Activated CD8-positive, alpha-beta memory T cell treated with anti-CD3 and anti-CD28 coated beads for 24 hours (primary cell): Measurements from ENCODE around the gene HID1.
A peak's percentile ranks its signal among the peaks of the same experiment; 100 is the strongest.

ENCODE experiments used
- DNase-seq: peaks from one replicate; pipeline ENCODE4 v3.0.0-alpha.2; 2020

Gene HID1

DNA sequence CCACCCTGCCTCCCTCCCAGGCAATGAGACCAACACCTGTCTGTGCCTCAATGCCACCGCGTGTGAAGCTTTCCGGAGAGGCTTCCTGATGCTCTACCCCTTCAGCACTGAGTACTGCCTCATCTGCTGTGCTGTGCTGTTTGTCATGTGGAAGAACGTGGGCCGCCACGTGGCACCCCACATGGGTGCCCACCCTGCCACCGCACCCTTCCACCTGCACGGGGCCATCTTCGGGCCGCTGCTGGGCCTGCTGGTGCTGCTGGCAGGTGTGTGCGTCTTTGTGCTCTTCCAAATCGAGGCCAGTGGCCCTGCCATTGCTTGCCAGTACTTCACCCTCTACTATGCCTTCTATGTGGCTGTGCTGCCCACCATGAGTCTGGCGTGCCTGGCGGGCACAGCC is 25.9 kb downstream of the HID1 start:
- DNase-seq: no peak

DNA sequence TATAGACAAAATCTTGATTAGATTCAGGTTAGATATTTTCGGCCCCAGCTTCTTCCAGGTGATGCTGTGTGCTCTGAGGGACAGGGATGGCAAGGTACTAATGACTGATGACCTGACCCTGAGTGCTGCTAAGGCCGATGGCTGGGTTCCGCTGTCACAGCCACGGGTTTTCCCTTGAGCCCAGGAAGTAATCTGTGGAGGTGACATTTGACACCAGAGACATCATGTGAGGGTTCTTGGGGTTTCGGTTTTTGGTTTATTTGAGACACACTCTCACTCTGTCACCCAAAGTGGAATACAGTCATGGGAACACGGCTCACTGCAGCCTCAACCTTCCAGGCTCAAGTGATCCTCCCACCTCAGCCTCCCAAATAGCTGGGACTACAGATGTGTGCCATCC is 27.0 kb downstream of the HID1 start:
- no peak for DNase-seq

DNA sequence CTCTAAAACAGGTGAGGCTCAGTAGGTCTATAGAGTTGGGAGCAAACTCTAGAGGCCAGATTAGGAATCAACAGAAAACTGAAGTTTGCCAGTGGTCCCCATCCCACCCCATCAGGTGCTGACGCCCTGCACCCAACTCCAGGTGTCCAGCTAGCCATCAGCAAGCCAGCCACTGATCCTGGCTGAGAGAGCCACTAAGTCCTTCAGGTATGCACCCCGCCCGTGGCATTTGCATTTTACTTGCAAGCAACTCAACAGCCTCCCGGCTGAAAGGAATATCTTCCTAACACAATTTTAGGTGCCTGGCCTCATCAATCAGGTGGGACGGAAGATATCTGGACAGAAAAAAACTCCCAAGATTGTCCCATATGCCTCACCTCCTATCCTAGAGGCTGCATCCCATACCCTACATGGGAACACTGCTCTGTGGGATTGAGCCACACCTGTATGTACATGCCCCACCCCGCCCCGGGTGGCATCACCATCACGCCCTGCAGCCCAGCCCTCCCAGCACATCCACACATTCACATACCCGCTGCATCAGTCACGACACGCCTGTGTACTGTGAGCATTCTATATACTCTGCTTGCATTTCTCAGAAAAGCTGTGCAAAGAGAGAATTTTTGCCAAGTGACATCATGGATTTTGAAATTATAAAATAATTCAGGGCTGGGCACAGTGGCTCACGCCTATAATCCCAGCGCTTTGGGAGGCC is 28.6 kb downstream of the HID1 start:
- DNase-seq: no peak

DNA sequence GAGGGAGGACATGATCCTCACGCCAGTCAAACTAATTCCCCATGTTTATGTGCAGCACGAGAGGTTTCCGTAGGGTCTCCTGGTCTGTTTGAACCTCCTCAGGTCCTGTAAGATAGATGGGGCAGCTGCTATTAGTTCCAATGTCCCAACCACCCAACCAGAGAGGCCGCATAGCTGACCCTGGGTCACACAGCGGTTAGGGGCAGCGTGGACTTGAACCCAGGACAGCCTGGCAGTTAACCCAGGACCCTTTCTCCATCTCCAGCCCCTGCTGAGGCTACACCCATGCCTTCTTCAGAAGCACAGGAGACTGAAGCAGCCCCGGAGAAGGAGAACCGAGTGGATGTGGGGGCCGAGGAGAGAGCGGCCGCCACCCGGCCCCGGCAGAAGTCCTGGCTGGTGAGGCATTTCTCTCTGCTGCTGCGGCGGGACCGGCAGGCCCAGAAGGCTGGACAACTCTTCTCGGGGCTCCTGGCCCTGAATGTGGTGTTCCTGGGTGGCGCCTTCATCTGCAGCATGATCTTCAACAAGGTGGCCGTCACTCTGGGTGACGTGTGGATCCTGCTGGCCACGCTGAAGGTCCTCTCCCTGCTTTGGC is 31.3 kb downstream of the HID1 start:
- DNase-seq: no peak

DNA sequence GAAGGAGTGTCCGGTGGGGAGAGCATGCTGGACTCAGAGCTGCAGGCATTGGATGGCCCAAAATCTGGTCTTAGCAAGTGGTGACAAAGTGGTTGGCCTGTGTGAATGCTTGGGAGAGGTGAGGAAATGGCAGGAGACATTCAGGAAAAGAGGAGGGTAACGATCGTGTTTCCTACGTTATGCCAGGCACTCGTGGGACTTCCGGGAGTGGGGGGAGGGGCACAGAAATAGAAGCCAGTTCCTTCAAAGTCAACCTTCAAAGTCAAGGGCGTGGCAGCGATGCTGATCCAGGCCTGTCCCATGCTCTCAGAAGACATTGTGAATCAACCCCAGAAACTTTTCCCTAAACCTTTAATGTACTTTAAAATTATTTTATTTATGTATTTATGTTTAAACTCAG is 33.0 kb downstream of the HID1 start:
- no peak for DNase-seq

DNA sequence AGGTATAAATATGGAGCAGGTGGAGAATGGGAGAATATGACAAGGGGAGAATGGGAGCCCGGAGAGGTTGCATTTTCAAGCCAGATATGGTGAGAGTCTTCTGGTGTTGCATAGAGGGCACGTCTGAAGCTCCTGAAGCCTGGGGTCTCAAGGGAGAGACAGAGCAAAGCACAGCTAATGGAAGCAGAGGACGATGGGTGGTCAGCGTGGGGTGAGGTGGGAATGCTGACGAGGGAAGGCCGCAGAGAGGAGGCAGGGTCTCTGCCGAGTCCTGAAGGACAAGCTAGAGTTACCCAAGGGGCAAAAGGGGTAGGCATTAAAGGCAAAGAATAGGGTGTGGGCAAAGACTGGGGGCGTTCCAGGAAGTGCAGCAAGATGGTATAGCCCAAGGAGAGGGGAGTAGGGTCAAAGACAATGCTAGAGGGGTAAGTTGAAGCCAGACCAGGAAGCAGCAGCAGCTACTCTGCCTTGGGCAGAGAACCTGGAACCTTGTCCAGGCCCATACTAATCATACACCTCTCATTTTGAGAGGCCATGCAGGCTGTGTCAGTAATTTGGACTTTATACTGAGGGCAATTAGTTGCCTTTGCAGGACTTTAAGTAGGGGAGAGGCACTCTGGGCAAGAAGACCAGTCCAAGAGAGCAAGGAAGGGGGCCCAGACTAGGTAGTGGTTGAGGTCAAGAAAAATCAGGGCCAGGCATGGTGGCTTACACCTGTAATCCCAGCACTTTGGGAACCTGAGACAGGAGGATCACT is 34.2 kb downstream of the HID1 start:
- no peak for DNase-seq

DNA sequence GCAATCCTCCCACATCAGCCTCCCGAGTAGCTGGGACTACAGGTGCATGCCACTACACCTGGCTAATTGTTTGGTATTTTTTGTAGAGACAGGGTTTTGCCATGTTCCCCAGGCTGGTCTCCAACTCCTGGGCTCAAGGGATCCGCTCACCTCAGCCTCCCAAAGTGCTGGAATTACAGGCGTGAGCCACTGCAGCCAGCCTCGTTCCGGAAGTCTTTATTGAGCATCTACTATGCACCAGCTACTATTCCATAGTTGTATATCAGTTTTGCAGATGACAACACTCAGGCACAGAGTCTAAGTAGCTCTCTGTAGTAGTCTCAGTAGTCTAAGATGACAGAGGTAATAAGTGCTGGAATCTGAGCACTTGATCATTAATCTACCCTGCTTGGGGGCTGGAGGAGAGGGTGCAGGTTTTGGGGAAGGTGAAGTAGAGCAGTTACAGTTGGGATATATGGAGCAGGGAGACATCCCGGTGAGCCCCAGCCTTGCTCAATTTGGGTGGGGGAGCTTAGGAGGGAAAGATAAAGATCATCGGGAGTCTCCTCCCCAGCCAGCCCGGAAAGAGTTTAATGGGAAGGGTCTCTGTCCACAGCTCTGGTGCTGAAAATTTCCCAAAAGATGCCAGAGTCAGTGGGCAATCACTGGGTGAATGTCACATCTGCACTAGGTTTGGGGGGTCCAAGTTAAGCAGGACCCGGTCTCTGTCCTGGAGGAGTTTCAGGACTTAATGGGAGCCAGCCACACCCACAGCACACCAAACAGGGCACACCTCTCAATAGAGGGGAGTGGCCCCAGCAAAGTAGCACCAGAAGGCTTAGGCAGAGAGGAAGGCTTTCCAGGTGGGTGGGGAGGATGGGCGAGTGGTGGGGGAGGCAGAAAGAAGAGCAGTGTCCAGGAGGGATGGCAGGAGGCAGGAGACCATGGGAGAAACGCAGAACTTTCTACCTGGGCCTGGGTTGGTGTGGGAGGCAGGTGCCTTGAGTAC is 35.2 kb downstream of the HID1 start:
- no peak for DNase-seq

DNA sequence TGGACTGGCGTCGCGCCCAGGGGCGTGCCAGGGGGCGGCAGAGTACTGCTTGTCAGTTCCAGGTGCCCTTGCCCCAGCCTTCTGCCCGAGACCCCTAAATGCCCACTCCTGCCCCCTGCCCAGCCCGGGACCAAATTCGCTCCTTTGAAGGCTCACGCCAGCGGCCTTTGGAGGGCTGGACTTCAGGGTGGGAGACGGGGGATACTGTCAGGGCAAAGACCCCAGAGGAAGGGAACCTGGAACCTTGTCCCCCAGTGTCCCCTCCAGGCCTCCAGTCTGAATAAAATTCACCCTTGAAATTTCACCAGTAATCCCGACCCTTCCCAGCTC is 36.1 kb downstream of the HID1 start:
- DNase-seq: no peak

DNA sequence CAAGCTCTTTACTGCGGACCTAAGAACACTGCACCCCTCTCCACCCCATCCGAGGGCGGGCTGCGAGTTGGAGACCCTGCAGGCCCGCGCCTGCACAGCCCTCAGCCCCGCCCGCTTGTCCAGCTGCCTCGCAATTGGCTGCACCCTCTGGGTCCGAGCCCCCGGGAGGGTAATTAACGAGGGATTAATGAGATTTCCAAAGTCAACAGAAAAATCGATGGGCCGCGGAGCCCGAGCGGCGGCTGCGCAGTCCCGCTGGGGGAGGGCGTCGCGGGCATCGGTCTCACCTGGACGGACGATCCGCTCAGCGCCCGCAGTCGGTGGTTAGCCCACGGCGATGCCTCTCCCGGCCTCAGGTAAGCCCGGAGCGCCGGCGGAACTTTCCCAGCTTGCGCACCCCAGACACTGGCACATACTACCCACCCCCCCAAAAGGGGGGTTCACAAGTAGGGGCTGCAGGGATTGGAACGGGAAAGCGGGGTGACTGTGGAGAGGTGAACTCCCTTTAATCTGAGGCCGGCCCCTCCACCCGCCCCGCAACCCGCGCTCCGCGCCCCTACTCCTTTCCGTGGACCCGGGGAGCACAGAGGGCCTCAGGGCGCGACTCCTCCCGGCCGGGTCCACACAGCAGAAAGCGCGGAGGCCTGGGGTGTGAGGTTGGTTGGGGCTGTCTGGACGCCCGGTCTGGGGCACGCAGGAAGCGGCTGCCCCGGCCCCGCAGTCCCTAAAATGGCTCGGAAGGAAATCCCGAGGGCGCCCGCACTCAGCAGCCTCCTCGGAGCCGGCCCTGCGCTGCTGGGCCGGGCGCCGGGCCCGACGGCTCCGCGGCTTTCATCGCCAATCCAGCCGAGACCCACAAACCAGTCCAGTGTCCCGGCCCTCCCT is 36.7 kb downstream of the HID1 start, which contains the start of gene OTOP3:
Gene OTOP3 (plus strand): TSS at position 314 of the 885 bp plus-strand sequence. CDS start 24 bp downstream, at position 338.
- DNase-seq: no peak

DNA sequence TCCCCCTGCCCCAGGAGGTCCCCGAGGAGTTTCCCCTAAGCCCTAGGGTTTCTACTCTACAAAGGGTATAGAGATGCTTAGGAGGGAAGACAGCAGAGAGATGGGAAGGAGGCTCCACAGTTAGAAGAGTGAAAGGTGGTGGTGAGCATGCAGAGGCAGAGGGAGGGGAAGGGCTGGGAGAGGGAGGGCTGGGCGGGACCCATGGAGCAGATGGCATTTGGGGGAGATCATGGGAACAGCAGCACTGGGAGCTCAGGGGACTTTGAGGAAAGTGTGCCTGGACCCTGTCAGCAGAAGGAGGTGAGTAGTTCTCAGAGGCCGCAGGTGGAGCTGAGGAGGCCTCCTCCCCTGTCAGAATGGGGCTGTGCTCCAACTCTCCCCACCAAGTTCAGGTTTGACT is 37.5 kb downstream of the HID1 start:
- no peak for DNase-seq

DNA sequence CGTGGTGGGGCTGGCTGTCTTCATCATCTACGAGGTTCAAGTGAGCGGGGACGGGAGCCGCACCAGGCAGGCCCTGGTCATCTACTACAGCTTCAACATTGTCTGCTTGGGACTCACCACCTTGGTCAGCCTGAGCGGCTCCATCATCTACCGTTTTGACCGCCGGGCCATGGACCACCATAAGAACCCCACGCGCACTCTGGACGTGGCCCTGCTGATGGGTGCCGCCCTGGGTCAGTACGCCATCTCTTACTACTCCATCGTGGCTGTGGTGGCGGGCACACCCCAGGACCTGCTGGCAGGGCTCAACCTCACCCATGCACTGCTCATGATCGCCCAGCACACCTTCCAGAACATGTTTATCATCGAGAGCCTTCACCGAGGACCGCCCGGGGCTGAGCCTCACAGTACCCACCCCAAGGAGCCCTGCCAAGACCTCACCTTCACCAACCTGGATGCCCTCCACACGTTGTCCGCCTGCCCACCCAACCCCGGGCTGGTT is 42.0 kb downstream of the HID1 start:
- DNase-seq: no peak

DNA sequence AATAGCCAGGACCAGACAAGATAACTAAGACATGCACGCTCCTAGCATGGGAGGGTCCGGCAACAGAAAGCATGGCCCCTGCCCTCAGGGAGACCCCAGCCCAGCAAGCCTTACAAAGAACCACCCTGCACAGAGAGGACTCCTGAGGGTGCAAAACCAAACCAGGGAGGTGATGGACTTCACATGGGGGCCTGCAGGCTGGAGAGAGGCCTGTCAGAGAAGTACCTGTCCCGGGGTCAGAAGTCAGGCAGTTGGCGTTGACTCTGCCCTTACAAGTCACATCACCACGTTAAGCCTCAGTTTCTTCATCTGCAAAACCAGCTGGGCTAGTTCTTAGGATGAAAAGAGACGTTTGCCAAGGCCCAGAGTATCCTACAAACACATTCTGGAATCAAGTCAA is 43.8 kb downstream of the HID1 start:
- no peak for DNase-seq

DNA sequence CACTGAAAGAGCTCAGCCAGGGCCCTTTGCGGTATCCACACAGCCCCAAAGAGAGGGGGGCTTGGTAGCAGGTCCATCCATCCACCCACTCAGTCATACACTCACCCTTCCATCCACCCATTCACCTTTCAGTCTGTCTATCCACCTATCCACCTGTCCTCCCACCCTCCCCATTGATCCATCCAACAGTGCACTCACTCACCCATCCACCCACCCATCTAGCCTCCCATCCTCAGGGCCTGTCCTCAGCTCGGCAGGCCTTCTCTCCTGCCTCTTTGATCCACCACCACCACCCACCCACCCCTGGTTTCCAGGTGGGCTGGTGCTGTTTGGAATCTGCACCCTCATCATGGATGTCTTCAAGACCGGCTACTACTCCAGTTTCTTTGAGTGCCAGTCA is 47.3 kb downstream of the HID1 start:
- DNase-seq: no peak

DNA sequence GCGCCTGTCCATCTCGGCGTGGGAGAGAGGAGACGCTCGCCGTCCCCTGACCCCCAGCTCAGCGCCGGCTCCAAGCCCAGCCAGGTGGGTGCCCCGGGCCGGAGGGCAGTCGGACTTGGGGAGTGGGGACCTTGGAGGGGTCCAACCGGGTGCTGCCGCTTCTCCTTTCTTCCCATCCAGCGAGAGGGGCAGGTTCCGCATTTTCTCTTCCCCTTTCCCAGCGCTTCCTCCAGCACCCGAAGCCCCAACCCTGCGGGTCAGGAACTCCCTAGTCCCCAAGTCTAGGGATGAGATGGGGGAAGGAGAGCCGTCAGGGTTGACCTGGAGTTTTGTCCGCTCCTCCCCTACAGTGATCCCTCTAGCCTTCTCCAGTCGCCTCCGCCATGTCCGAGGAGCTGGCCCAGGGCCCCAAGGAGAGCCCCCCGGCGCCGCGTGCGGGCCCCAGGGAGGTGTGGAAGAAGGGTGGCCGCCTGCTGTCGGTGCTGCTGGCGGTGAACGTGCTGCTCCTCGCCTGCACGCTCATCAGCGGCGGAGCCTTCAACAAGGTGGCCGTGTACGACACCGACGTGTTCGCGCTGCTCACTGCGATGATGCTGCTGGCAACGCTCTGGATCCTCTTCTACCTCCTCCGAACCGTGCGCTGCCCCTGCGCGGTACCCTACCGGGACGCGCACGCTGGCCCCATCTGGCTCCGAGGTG is 48.2 kb downstream of the HID1 start, which contains the start of gene OTOP2:
Gene OTOP2 (plus strand): TSS at position 24 of the 699 bp plus-strand sequence. CDS start 360 bp downstream, at position 384.
- DNase-seq: peak; percentile 64

DNA sequence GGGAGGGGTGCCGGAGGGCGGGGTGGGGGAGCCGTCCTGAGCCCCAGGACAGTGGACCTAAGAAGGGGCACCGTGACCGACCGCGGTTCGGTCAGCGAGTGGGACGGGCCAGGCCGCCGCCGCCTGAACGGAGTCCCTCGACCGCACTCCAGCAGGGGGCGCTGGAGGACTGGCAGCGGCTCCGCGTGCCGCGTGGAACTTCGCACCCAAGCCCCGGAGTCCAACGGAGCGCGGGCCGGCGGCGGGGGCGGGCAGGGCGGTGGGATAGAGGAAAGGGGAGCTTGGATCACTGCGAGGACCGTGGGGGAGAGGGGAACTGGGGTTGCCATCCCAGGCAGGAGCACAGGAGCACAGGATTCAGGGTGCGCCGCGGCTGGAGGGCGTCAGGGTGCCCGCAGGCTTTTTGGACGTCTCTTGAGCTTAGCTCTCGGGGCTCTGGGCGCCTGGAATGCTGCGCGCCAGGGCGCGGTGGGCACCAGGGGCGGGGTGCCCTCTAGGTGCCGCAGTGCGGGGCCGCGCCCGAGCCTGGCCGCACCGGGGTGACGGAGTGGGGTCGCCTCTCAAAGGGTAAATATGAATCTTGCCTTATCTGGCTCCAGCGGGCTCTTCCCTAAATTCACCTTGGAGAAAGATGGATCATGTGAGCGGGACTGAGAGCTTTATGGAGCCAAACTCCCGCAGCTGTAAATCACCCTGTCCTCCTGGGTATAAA is 48.9 kb downstream of the HID1 start:
- peak; percentile 91 for DNase-seq

DNA sequence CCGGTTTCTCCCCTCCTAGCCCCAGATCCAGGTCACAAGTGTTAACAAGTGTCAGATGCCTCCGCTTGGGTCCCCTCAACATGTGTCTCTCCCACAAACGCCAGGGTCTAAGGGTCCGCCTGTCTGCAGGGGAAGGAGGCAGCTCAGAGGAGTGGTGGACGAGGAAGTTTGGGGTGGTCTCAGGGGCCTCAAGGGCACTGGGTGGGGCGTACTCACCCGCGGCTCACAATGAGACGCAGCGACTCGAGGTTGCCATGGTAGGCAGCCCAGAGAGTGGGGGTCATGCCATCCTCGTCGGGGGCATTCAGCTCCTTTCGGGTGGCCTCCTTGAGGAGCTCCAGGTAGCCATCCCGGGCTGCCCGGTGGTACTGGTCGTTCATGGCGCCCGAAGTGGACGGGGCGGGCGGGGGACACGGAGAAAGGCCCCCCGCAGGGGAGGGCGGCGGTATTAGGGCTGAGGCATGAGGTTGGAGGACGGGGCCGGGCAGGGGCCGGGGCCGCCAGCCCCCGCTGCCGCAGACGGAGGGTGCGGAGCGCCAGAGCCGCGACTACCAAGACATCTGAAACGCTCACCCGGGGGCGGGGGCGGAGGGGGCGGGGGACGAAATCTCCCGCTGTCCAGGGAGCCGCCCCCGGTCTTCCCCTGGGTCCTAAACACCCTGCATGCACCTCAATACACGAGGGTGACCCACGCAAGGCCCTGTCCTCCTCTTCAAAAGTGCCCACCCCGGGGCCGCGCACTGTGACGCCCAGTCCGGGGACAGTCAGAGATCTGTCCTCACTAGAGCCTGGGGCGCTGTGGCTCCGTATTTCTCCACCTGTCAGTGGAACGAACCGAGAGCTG is 49.6 kb downstream of the HID1 start, which contains the start of gene USH1G:
Gene USH1G (minus strand): TSS at position 562 of the 844 bp plus-strand sequence. CDS start 182 bp downstream, at position 380.
- DNase-seq: no peak

DNA sequence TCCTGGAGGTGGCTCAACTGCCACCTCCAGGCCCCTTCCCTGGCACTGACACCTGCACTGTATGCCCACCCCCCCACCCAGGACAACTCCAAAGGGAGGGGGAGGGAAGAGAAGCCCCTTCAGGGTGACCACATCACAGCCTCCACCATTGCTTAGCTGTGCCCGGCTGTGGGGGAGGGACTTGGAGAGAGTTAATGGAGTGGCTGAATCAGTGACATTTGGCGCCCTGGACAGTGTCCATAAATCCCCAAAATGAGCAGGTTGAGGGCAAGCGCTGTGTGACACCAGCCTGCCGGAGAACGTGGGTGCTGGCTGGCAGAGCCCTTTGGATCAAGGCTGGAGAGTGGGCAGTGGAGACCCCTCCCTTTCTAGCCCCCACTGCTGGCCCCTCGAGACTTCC is 50.4 kb downstream of the HID1 start:
- no peak for DNase-seq

DNA sequence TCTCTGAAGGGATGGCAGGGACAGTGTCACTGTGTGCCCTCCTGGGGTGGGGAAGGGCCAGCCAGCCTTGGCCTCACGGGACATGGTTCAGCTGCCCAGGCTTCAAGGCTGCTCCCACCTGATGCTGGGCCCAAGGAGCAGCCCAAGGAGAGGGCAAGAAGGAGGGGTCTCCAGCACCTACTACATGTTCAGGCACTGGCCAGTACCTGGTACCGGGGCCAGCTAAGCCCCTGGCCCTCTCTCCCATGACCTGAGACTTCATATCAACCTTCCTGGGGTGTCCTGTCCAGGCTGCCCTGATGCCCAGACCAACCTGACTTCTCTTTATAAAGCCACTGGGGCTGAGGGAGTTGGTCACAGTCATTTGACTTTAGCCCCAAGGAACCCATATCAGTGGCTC is 50.8 kb downstream of the HID1 start:
- DNase-seq: no peak

DNA sequence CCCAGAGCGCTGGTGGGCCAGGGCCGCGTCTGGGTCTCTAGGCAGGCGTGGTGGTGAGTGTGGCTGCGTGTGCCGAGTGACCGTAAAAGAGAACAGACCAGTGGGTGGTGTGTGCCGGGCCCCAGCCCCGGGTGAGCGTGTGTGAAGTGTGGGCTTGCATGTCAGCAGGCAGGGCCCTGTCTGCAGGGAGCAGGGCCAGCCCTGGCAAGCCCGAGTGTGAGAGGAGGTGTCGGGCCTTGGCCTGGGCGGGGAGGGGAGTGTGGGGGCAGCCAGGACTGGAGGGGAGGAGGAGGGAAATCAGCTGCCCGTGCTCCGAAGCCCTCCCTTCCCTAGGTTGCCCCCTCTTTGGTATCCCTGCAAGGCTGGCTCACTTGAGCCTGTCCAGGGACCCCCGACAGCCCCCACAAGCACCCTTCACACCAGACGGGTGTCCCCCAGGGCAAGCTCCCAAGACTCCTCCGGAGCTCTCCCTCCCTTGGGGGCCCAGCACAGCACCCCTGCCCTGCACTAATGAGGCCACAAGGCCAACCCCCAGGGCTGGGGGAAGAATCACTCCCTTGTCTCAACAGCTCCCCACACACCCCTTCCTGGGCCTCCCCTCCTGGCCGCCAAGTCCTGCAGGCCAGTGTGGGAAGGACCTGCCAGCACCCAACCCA is 51.4 kb downstream of the HID1 start:
- DNase-seq: no peak
